Activated gamma-delta T cell (primary cell): Measurements from ENCODE around the gene MEGF10.

Experiments
- DNase-seq: peaks from one replicate; lab custom pipeline; 2025; lab: John Stamatoyannopoulos, UW

Gene MEGF10

DNA sequence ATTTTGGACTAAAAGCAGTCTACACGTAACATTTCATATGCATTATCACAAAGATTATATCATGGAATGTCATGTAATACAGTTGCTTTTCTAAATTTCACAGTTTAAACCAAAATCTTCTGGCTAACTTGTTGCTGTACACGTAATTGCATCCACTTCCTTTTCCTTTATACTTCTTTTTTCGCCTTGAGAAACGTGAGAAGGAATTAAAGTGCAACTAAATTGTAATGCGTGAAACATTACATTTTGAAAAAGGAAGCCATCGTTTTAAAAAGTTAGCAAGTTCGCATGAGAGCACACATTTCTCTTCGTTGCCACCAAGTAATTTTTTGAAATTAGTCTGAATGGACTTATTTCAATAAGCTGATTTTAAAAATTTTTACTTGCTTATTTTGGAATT, 80.0 kb downstream of the MEGF10 start:
- DNase-seq: no peak

DNA sequence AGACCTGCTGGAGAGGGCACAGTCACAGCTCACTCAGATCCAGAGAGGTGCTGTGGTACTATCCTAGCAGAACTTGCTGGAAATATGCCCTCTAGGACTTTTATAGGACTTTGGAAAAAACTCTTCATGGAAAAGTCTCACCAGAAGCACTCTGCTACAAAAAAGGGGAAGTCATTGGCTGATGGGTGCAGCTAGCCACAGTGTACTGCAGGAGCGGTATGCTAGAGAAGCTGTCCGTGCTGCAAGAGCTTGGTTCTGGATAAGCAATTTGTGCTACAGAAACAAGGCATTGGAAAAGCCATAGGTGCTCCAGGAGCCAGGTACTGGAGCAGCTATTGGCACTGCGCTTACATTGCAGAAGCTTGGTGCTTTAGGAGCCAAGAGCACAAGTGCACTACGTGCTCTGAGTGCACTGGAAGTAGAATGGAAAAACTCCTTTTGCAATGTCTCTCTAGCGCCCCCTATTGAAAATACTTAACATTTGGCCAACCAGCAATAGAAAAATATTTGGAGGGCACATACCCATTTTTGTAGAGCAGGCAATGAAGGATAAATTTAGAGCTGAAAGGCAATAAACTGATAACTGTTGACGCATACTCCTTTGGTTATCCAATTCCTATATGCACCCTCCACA, 83.4 kb downstream of the MEGF10 start:
- DNase-seq: no peak

DNA sequence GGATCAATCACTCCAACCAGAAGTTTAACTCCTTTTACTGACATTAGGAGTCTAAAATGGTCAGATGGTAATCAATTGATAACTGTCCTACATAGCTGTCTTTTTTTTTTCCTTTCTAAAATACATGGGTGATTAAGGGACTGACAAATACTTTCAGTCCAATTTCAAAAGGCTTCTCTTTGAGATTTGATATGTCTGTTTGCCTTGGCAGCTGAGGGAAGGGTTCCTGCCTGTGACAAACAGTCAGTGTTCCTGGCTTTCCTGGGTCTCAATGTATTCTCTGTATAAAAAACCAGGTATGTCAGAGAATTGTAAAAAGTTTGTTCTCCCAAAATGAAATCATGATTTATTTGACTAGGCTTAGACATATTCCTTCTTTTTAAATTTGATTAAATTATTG, 84.5 kb downstream of the MEGF10 start:
- DNase-seq: no peak

DNA sequence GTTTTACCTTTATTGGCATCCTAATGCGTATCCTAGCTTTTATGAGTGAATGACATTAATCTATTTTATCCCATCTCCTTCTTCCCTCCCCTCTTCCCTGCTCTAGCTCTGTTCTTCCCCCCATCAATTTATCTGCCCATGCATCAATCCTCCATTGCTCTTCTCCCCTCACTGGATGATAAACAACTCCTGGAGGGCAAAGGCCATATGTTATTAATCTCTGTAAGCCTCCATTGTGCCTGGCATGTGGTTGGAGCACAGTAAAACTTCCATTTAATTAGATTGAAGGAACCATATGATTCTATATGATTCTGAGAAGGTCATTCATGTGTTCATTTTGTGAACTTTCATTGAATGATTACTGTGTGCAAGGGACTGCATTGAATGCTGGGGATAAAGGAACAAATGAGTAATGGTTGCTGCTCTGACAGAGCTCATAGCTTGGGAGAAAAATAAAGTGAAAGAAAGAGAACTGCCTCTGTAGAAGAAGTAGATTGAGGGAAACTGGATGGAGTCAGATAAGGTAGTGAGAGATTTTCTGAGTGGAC, 85.0 kb downstream of the MEGF10 start:
- DNase-seq: no peak

DNA sequence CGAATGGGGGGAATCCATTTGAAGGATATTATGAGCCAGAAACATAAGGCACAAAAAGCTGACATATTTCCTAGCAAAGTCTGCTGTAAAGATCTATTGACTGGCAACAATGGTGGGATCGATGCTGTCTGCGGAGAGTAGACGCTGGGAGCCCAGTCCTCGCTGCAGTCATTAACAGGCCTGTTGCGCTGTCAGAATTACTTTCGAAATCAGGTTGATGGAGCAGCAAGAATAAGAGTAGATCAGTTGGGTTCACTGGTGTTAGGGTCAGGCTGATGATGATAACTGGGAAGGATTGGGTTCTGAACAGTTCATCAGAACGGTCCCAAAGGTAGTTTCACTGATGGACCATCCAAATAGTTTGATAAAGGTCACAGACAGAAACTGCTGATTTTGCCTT, 87.1 kb downstream of the MEGF10 start:
- DNase-seq: no peak

DNA sequence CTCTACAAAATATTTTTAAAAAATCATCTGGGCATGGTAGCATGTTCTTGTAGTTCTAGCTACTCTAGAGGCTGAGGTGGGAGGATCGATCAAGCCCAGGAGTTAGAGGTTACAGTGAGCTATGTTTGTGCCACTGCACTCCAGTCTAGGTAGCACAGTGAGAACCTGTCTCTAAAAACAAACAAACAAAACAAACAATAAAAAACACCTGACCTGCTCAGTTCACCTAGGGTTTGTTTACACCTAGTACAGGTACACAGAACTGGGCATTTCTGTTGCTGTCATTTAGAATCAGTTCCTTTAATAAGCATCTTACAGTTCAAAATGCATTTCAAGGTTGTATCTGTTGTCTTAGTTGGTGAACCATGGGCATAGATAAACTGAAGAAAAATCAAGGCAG, 95.3 kb downstream of the MEGF10 start:
- DNase-seq: no peak

DNA sequence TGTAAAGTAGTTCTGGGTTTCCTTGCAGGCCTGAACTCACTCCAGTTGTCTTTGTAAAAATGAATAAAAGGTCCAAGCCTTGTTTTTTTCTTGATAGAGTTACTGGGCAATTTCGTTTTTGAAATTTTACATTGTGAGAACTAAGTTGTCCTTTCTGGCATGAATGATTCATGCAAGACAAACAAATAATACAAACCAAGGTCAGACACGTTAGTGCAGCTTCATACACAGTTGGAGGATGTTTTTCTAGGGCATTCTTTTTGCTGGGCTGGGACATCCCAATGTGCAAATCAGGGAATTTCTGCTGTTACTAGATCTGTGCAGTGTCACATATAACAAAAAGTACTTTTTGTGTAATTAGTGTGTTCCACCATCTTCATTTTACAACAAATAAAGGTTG, 96.0 kb downstream of the MEGF10 start:
- DNase-seq: no peak

DNA sequence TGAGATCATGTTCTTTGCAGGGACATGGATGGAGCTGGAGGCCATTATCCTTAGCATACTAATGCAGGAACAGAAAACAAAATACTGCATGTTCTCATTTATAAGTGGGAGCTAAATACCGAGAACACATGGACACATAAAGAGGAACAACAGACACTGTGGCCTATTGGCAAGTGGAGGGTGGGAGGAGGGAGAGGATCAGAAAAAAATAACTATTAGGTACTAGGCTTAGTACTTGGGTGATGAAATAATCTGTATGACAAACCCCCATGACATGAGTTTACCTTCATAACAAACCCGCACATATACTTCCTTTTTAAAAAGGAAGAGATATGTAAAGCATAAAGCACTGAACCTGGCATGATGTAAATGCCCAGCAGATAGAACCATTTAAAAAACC, 99.0 kb downstream of the MEGF10 start:
- DNase-seq: no peak

DNA sequence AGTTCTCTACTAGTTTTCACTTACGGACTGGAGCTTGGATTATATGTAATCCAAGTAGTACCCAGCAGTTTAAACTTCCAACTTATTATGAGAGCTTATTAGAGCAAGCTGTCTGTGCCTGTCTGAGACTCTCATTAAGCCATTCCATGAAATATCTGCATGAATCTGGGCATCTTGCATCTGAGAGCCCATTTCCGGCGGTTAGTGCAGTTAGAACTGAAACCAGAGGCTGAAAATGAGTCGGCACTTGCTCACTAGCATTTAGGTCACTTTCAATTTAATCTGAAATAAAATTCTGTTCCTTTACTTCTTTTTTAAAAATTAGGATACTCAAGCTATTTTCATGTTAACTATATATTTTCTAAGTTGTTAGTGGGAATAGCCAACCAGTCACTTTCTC, 102.2 kb downstream of the MEGF10 start:
- DNase-seq: no peak

DNA sequence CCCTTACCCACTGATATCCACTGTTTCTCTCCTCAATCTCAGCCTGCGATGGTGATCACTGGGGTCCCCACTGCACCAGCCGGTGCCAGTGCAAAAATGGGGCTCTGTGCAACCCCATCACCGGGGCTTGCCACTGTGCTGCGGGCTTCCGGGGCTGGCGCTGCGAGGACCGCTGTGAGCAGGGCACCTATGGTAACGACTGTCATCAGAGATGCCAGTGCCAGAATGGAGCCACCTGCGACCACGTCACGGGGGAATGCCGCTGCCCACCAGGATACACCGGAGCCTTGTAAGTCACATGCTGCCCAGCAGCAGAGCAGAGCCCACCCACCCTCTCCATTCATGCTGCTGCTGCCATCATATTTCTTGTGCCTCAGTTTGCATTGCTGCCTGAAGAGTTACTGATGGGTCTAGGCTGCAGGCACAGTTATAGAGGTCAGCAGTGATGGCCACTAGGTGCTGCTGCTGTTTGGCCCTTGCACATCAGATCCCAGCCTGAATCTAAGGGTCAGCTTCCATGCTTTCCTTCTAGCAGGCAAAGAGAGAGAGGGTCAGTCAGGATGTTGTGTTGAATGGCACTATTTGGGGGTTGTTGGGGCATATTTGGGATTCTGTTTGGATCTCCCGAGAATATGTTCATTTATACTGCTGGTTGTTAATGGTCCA, 106.0 kb downstream of the MEGF10 start:
- DNase-seq: peak; percentile 6

DNA sequence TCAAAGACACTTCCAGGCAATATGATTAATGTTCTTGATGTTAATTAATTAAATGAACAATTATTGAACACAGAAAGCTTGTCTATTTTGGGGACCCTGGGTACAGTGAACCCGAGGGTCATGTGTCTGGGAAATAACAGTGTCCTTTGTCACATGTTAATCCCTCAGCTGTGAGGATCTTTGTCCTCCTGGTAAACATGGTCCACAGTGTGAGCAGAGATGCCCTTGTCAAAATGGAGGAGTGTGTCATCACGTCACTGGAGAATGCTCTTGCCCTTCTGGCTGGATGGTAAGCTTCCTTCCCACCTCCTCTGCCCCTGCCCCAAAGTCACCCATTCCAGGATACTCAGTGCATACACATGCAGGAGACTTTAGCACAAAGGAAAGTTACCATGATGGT, 107.9 kb downstream of the MEGF10 start:
- DNase-seq: no peak

DNA sequence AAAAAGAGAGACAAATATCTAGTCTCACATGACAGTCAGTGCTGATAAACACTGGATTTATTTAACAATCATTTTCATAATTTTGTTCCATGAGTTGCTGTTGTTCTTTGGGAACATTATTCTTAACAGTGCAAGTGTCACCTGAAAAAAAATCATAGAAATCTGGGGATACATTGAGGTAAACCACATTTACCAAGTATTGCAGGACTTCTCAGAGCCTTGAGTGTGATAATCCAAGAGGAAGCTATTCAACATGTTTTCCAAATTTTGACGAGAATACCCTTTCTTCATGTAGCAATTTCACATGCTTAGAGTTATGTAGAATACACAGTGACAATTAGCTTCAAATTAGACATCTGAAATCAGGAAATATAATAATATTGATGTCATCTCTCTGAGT, 108.5 kb downstream of the MEGF10 start:
- no peak for DNase-seq

DNA sequence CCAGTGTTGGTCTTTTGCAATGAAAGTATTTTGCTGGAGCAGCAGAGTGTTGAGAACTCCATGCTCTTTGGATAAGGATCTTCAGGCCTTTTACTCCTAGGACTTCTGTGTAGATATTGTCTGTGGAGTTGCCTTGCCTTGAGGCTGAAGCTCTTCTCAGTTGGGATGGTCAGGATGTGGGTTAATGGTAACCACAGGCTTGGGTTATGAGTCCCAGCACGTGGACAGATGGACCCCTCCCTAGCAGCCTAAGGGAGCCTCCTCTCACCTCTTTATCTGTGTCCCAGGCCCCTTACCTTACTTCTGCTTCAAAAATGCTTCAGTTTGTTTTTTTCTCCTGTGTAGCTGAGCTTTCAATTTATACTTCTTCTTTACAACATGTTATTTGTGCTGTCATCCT, 109.9 kb downstream of the MEGF10 start:
- DNase-seq: no peak

DNA sequence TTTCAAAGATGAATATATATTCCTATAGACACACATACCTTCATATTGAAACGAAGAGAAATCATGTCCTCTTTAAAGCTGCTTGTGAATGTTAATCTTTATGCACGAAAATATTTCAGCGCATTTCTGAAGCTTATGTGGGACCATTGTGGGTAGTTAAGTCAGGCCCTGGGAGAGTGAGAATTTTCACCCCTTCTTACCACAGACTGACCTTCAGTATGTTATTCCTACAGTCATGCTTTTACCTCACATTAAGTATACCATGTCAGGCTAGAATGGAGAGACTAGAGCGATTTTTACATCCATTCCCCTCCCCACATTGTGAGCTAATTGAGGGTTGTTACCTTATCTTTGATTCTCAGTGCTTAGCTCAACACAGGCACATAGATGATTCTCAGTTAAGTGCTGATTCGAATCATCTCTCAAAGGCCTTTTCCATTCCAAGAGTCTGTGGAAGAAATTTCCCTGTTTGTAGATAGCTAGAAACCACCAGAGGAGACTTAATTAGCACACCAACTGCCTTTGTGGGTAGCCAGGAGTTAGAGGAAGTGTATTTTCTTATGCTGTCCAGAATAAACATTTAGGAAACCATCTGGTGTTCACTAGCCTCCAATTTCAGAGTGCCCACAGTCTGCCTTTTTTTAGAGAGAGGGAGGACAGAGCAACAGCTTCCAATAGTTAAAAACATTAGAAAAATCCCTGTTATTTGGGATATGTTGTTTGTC, 110.5 kb downstream of the MEGF10 start:
- DNase-seq: no peak

DNA sequence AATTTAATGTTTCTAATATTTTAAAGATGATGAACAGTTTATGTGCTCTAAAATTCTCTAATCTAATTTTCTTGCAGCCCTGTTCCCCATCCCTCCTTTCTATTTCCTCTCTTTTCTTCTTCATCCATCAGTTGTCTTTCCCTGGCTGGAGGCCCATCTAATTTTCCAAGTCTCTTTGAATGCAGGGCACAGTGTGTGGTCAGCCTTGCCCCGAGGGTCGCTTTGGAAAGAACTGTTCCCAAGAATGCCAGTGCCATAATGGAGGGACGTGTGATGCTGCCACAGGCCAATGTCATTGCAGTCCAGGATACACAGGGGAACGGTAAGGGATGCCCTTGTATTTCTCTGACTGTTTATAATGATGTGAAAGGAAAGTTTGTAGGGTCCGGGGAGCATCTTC, 111.8 kb downstream of the MEGF10 start:
- DNase-seq: no peak

DNA sequence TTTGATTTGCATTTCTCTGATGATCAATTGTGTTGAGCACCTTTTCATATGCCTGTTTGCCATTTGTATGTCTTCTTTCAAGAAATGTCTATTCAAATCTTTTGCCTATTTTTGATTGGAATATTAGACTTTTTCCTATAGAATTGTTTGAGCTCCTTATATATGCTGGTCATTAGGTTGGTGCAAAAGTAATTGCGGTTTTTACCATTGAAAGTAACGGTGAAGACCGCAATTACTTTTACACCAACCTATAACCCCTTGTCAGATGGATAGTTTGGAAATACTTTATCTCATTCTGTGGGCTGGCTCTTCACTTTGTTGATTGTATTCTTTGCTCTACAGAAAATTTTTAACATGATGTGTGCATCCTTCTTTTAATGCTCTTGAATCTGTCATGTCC, 113.6 kb downstream of the MEGF10 start:
- DNase-seq: no peak

DNA sequence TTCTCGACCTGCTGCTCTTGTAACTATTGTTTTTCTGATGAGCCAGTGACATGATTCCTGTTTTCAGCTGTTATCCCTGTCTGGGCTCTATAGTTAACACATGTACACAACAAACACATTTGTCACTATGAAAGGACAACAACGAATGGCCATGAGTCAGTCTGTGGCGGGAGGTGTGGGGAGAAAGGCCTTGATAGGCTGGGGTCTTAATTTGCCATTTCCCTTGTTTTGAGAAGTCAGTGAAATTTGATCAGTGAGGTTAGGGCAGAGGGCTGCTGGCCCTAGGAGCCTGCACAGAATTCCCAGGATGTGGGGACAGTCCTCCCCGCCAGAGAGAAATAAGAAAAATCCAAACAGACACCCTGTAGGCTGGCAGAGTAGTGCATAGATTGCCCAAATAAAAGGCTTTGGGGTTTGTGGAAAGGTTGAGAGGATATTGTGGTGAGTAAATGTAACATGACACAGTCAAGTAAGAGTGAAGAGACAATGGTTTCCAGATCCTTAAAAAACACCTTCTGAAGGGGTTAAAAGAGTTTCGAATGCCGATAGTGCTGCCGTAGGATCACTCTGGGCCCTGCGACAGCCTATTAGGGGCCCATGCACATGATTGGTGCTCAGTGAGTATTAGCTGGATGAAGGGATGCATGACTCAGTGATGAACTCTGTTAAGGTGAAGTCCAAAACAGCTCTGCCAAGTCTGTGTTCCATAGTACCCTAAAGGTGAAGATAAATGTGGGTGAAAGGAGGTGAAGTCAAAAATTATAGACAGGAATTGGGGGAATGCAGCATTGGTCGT, 115.9 kb downstream of the MEGF10 start:
- no peak for DNase-seq

DNA sequence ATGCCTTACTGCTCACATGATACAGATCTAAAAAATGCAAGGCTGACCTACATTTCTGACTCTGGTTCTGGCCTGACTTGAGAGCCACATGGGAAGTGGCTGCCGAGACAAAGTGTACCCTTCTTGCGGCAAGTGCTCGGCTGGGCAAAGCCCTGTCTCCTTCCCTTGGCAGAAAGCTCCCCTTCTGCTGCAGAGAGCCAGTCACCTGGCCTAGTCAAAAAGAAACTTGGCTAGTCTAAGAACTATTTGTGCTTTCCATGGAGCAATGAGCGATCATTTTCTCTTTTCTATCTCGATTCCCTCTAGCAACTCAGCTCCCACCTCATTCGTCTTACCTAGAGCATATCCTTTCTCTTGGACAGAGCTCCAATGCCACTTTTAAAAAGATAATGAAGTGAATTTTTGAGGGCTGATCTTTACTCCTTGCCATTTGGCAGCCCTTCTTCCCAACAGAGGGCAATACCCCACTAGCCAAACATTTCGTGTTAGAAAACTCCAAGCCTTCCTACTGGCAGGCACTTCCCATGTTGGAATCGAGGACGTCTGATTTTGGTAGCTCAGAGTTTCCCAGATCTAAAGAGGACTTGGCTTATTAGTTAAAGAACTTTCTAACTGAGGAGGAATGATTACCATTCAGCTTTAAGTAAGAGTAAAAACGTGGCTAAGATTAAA, 118.8 kb downstream of the MEGF10 start:
- no peak for DNase-seq

DNA sequence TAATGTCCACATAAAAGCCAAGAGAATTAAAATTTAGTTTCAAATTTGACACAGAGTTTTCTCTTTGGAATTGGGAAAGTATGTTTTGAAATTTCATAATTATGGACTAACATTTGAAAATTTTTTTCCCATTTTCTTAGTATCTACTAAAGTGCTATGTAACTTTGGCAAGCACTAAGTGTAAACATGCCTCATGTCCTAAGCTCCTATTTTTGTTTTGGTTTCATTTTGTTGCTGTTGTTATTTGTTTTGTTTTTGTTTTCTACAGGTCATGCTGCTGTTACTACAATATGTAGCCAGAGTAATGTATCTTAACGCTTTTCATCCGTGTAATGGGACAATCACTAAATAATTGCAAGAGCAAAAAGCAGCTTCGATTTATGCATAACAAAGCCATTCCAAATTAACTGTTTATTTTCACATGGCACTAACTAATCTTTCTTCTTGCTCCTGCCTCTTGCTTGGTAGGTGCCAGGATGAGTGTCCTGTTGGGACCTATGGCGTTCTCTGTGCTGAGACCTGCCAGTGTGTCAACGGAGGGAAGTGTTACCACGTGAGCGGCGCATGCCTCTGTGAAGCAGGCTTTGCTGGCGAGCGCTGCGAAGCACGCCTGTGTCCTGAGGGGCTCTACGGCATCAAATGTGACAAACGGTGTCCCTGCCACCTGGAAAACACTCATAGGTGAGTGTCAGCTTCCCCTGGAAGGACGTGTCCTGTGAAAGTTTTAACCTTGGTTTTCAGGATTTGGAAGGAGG, 119.5 kb downstream of the MEGF10 start:
- DNase-seq: no peak

DNA sequence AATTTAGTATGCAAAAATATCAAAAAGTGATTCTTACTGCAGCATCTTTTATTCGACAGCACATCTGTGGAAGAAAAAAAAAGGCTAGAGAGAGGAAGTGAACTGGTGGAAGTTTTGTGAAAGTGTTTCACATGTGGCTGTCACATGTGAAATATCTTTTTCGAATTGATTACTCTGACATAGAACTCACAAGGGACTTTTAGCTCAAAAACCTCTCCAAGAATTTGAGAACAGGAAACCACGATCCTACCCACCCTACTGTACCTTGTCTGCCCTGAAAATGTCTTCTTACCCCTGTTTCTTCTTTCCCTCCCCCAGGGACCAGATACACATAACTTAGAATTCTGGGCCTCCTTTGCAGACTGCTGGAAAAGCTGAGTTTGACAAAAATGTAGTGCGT, 120.4 kb downstream of the MEGF10 start:
- no peak for DNase-seq

DNA sequence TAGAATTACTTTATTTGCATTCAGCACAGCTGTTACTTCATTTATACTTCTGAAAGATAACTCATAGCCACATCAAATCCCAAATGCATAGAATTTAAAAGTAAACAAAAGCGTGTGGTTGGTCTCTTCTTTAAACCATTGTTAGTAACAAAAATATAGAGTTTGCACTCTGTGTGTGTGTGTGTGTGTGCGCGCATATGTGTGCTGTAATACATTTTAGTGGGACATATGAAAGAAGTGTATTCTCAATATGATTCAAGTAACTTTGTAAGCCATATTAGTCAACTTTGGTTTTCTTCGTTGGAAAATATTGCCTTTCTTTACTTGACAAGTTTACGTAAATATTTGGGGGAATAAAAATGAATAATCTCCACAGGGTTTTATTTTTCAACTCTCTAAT, 120.8 kb downstream of the MEGF10 start:
- DNase-seq: no peak
